Uterus (tissue), 4 donors: ENCODE data around the gene CASKIN1. TPM values are rescaled to one million over a fixed set of nuclear protein-coding genes. Genes with fewer than 3 reads are reported as not detected.

Experiments used
- microRNA counts, 2 donors: library from miRNA; unstranded; fragments of <30 nt; microRNA quantifications; one replicate each; lab custom pipeline; 2016 to 2017
- microRNA-seq: library from miRNA; unstranded; fragments of <30 nt; microRNA quantifications from one replicate; pipeline ENCODE4, GENCODE V29; 2016; ENCODE audit warnings: borderline microRNAs expressed, borderline replicate concordance
- small RNA-seq: library from RNA; depleted of rRNA; stranded (forward); fragments of <200 nt; gene quantifications from one replicate; pipeline ENCODE3, GENCODE V24; 2016
- total RNA-seq, 4 donors: library from RNA; depleted of rRNA in 3 of 4; stranded (reverse); fragments of >200 nt in 3 of 4; gene quantifications; one replicate each; pipeline versions ENCODE4 v1.1.0 to v1.2.4, GENCODE V29; 2014 to 2023
- donor health status: DM: yes; HTN: yes; CAD: no.

CASKIN1 gene
- total RNA-seq, 4 donors from 2014 or later: 0.40 to 2.7 TPM; not detected in 2

MicroRNAs encoded within 50 kb of the gene (microRNA counts, 767-probe panel; counts per million panel counts)
- microRNA hsa-miR-3180 (lab: Ali Mortazavi, UCI) (0 counts per million in 2 donors), microRNA hsa-miR-4516 (lab: Ali Mortazavi, UCI) (3,384 to 5,524 counts per million in 2 donors)

Small RNA genes lying within 50 kb of the gene (microRNA-seq; reads per million reads assigned to microRNA genes)
- not detected for gene MIR3180-5
- not detected for gene MIR4516

Small RNA genes lying within 50 kb of the gene (small RNA-seq; reads per million reads assigned to genes)
- not detected for gene MIR3180-5
- gene MIR4516: not detected
- not detected for gene RF00019
- gene SNORD60: not detected

Other genes starting within 250 kb of the CASKIN1 start
- under 1 TPM in 1 of 4 donors, not detected in 3; 0.14 TPM for gene RPL3L, start 241.9 kb downstream of the CASKIN1 start, total RNA-seq
- gene NDUFB10, start 237.1 kb downstream of the CASKIN1 start, total RNA-seq: 100 to 1,000 TPM in 1 of 4 donors, 10 to 100 TPM in 3; 50.1 to 532 (median 78.0) TPM
- 1,000 to 10,000 TPM in 3 of 4 donors, 100 to 1,000 TPM in 1; 982 to 2,205 (median 1,458) TPM for gene RPS2, start 231.8 kb downstream of the CASKIN1 start, total RNA-seq
- gene RNF151, start 229.7 kb downstream of the CASKIN1 start, total RNA-seq: not detected
- 10 to 100 TPM in 3 of 4 donors, 1 to 10 TPM in 1; 4.1 to 46.6 (median 27.4) TPM for gene TBL3, start 224.6 kb downstream of the CASKIN1 start, total RNA-seq
- 1 to 10 TPM in 1 of 4 donors, not detected in 3; 1.0 TPM for gene NOXO1, start 215.1 kb downstream of the CASKIN1 start, total RNA-seq
- 10 to 100 TPM in 1 of 4 donors, 1 to 10 TPM in 3; 2.6 to 20.8 (median 6.6) TPM for gene GFER, start 212.4 kb downstream of the CASKIN1 start, total RNA-seq
- 1 to 10 TPM in 1 of 4 donors, not detected in 3; 1.5 TPM for gene SYNGR3, start 206.6 kb downstream of the CASKIN1 start, total RNA-seq
- gene ZNF598, start 186.8 kb downstream of the CASKIN1 start, total RNA-seq: 10 to 100 TPM; 16.9 to 50.0 (median 34.6) TPM
- gene NPW, start 176.8 kb downstream of the CASKIN1 start, total RNA-seq: 1 to 10 TPM in 1 of 4 donors, not detected in 3; 1.5 TPM
- gene NHERF2, start 169.7 kb downstream of the CASKIN1 start, total RNA-seq: 10 to 100 TPM; 10.3 to 97.1 (median 33.1) TPM
- 10 to 100 TPM; 18.8 to 58.4 (median 27.6) TPM for gene NTHL1, start 148.8 kb downstream of the CASKIN1 start, total RNA-seq
- 100 to 1,000 TPM in 2 of 4 donors, 10 to 100 TPM in 2; 53.8 to 347 (median 131) TPM for gene TSC2, start 148.6 kb downstream of the CASKIN1 start, total RNA-seq
- gene PKD1, start 60.7 kb downstream of the CASKIN1 start, total RNA-seq: 100 to 1,000 TPM; 149 to 383 (median 197) TPM
- under 1 TPM in 1 of 4 donors, not detected in 3; 0.21 TPM for gene RAB26, start 48.0 kb downstream of the CASKIN1 start, total RNA-seq
- gene TRAF7, start 40.8 kb downstream of the CASKIN1 start, total RNA-seq: 10 to 100 TPM; 15.3 to 97.1 (median 51.7) TPM
- gene MLST8, start 8.8 kb upstream of the CASKIN1 start, total RNA-seq: 10 to 100 TPM in 3 of 4 donors, 1 to 10 TPM in 1; 9.3 to 32.8 (median 21.5) TPM
- 10 to 100 TPM in 1 of 4 donors, 1 to 10 TPM in 3; 1.2 to 16.9 (median 1.7) TPM for gene BRICD5, start 14.3 kb upstream of the CASKIN1 start, total RNA-seq
- gene PGP, start 18.2 kb upstream of the CASKIN1 start, total RNA-seq: 10 to 100 TPM in 2 of 4 donors, 1 to 10 TPM in 2; 2.6 to 14.4 (median 10.4) TPM
- gene E4F1, start 27.0 kb upstream of the CASKIN1 start, total RNA-seq: 10 to 100 TPM in 3 of 4 donors, 1 to 10 TPM in 1; 8.2 to 41.8 (median 29.9) TPM
- 1 to 10 TPM in 1 of 4 donors, under 1 TPM in 1, not detected in 2; 0.97 to 1.2 TPM for gene DNASE1L2, start 39.8 kb upstream of the CASKIN1 start, total RNA-seq
- 10 to 100 TPM in 3 of 4 donors, 1 to 10 TPM in 1; 4.9 to 89.1 (median 40.1) TPM for gene ECI1, start 55.0 kb upstream of the CASKIN1 start, total RNA-seq
- 100 to 1,000 TPM in 1 of 4 donors, 10 to 100 TPM in 3; 36.1 to 175 (median 85.5) TPM for gene RNPS1, start 71.5 kb upstream of the CASKIN1 start, total RNA-seq
- 10 to 100 TPM in 1 of 4 donors, 1 to 10 TPM in 3; 1.3 to 18.7 (median 4.7) TPM for gene ABCA3, start 144.1 kb upstream of the CASKIN1 start, total RNA-seq
- gene CCNF, start 232.8 kb upstream of the CASKIN1 start, total RNA-seq: 10 to 100 TPM in 1 of 4 donors, 1 to 10 TPM in 1, under 1 TPM in 1, not detected in 1; under 0.01 to 11.8 (median 1.9) TPM